OCI-LY1 (cell line): ENCODE measurements around the gene GALNT16.

Source experiments
- EZH2 ChIP-seq: fragments of 200-600 bp; sonication (generic), shearing (Covaris generic); IDR thresholded peaks from 2 replicates; pipeline ENCODE4 v1.8.0; 2017; ENCODE audit warnings: borderline replicate concordance, mixed run types, mild to moderate bottlenecking, antibody characterized with exemption, low read length, moderate library complexity, mixed read lengths
- TF ChIP-seq, protein P1 (sequence below): fragments of 200-600 bp; sonication (generic), shearing (Covaris generic); IDR thresholded peaks from 2 replicates; pipeline ENCODE4 v1.5.1; 2017; ENCODE audit warnings: mild to moderate bottlenecking, antibody characterized with exemption, low read length, moderate library complexity, mixed read lengths

DNA sequence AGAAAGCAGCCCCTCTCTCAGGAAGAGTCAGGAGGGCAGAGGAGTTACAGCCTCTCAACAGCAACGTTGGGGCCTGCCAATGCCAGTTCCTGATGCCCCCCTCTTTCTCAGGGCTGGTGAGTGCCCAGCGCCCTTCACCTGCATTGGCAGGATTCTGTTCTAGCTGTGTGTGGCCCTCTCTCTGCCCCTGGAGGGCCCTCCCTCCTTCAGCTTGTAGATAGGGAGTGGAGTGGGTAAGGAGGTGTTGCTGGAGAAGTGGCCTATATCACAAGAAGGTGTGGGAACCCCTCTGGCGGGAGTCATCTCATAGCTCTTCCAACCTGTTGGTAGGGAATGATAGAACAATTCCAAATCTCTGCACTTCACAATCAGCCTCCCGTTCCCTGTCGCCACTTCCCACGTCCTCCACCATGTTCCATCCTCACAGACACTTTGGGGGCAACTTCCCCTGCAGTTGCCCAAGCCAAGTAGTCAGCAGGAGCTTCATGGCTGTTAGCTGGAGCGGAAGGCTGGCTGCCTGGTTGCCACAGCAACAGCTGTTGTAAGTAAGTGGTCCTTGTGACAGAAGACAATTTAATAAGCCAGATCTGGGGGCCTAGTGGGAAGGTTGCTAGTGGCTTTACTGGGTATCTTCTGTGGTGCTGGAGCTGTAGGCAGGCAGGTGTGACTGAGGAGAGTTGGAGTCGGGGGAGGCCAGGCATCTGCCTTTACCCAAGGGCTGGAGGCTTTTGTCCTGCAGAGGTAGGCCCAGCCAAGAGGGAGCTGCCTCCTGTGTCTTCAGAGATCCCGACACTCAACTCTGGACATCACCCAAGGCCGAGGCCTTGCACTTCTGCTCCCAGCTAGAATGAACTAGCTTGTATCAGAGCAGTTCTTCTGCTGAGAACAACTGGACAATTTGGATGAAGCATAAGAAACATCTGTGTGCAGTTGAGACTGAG lies 38.4 kb downstream of the GALNT16 start:
- TF ChIP-seq, protein P1, sequence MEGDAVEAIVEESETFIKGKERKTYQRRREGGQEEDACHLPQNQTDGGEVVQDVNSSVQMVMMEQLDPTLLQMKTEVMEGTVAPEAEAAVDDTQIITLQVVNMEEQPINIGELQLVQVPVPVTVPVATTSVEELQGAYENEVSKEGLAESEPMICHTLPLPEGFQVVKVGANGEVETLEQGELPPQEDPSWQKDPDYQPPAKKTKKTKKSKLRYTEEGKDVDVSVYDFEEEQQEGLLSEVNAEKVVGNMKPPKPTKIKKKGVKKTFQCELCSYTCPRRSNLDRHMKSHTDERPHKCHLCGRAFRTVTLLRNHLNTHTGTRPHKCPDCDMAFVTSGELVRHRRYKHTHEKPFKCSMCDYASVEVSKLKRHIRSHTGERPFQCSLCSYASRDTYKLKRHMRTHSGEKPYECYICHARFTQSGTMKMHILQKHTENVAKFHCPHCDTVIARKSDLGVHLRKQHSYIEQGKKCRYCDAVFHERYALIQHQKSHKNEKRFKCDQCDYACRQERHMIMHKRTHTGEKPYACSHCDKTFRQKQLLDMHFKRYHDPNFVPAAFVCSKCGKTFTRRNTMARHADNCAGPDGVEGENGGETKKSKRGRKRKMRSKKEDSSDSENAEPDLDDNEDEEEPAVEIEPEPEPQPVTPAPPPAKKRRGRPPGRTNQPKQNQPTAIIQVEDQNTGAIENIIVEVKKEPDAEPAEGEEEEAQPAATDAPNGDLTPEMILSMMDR = no peak
- no peak for TF ChIP-seq EZH2
